Measurements from ENCODE around the gene HEATR5A.
"Not testable (repeated sequence)": the region's sequence is repeated elsewhere in the genome, so short reads cannot be mapped to it uniquely, and the experiment has no call there.

The HEATR5A gene

GRCh38 chr14:31387091-31387490 lies 33.3 kb downstream of the HEATR5A start:
- DNase-seq = no peak

GRCh38 chr14:31386271-31386670 lies 34.1 kb downstream of the HEATR5A start:
- DNase-seq = no peak

- no peak for DNase-seq
Measured at GRCh38 chr14:31382221-31382620, 38.1 kb downstream of the HEATR5A start.

GRCh38 chr14:31380106-31380505 lies 40.2 kb downstream of the HEATR5A start:
- no peak for DNase-seq

- DNase-seq = not testable (repeated sequence)
Measured at GRCh38 chr14:31379125-31379947, 41.0 kb downstream of the HEATR5A start.

- DNase-seq = no peak
Measured at GRCh38 chr14:31377433-31377832, 42.9 kb downstream of the HEATR5A start.

GRCh38 chr14:31371646-31372045 lies 48.7 kb downstream of the HEATR5A start:
- no peak for DNase-seq

GRCh38 chr14:31363331-31364073 lies 56.8 kb downstream of the HEATR5A start:
- no peak for DNase-seq

GRCh38 chr14:31362746-31363145 lies 57.6 kb downstream of the HEATR5A start:
- DNase-seq = no peak

GRCh38 chr14:31361761-31362160 lies 58.6 kb downstream of the HEATR5A start:
- DNase-seq = not testable (repeated sequence)

- no peak for DNase-seq
Measured at GRCh38 chr14:31360919-31361662, 59.3 kb downstream of the HEATR5A start.

- DNase-seq = no peak
Measured at GRCh38 chr14:31357279-31357678, 63.1 kb downstream of the HEATR5A start.

- no peak for DNase-seq
Measured at GRCh38 chr14:31346097-31346496, 74.3 kb downstream of the HEATR5A start.

GRCh38 chr14:31341280-31341679 lies 79.1 kb downstream of the HEATR5A start:
- DNase-seq = no peak

- no peak for DNase-seq
Measured at GRCh38 chr14:31340297-31341063, 79.9 kb downstream of the HEATR5A start.

- no peak for DNase-seq
Measured at GRCh38 chr14:31339743-31340142, 80.6 kb downstream of the HEATR5A start.

GRCh38 chr14:31337331-31337730 lies 83.0 kb downstream of the HEATR5A start:
- DNase-seq = no peak

- no peak for DNase-seq
Measured at GRCh38 chr14:31336646-31337045, 83.7 kb downstream of the HEATR5A start.

- not testable (repeated sequence) for DNase-seq
Measured at GRCh38 chr14:31331395-31331794, 89.0 kb downstream of the HEATR5A start.

GRCh38 chr14:31329876-31330521 lies 90.4 kb downstream of the HEATR5A start:
- not testable (repeated sequence) for DNase-seq

- DNase-seq = no peak
Measured at GRCh38 chr14:31326111-31326510, 94.2 kb downstream of the HEATR5A start.

- DNase-seq = no peak
Measured at GRCh38 chr14:31323419-31323818, 96.9 kb downstream of the HEATR5A start.

Measured in 8988T (cell line).